ENCODE data around the gene SMIM15. TPM values are rescaled to one million over a fixed set of nuclear protein-coding genes. Genes with fewer than 3 reads are reported as not detected.

The SMIM15 gene
- total RNA-seq (2021) (50.6 and 58.2 TPM in 2 replicates), Bru-seq, nascent RNA (percentile 95 among the genes with signal in this experiment), BruChase-seq, experiment 1, labeled RNA remaining after a 2-hour chase (percentile 98 among the genes with signal in this experiment), BruChase-seq, experiment 2, labeled RNA remaining after a 6-hour chase (percentile 98 among the genes with signal in this experiment)
- long read RNA-seq, transcript SMIM15-201 (3 exons, 2,889 nt), result major isoform, 104 of 119 reads
- long read RNA-seq, partial matches to known transcripts, result 0 of 119 reads
- long read RNA-seq, other reads (novel, unspliced or antisense), result 12 of 119 reads

DNA sequence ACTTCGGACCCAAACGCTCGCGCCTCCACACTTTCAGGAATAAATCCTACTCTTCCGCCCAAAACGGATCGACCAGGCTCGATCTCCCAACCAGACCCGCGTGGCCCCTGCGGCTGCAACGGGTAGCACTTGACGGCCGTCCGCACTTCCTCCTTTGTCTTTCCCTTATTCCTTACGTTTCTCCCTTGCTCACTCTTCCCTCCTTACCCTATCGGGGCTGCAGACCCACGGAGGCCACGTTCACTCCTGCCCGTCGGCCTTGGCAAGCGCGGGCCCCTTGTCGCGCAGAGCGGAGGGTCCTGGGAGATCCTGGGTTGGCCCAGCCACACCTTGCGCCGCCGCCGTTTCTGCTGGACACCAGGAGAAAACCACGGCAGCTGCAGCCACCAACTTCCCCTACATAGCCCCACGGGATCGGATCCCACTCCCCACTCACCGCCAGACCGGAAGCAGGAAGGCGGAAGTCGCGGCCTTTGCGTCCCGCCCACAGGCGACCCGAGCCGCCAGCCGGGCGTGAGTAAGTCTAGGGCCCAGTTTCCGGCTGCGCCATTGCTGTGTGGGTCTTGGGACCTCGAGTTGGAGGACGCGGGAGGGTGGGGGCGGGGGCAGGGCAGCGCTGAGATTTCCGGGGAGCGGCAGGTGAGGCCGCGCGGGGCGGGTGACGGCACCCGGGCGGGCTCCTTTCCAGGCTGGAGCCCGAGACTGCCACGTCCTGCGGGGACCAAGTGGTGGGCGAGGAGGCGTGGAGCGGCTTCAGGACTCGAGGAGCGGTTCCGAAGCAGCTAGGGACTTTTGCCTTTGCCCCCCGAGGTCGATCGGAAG is at the start of gene SMIM15:
SMIM15 (minus strand) TSS at position 459 of the 822 bp plus-strand sequence. CDS start 2,297 bp downstream, outside the sequence.
- peak within 1 kb of the TSS; percentile 99 for H2AFZ ChIP-seq
- ChIA-PET CTCF (no interaction called here), POLR2A (ENCODE audit: unreplicated experiment) (interaction anchor here (0.5 kb wide), 1 partner anchor 170 kb away, joined by 3 read pairs; the partner anchor contains the start of gene ZSWIM6)
- H3K27me3 ChIP-seq (ENCODE audit: insufficient read depth, low read depth), result no peaks in the 10 kb centered on the region
- H3K9me2 ChIP-seq (ENCODE audit: insufficient read depth), result no peaks in the 10 kb centered on the region
- peak within 1 kb of the TSS; percentile 95 for H3K4me3 ChIP-seq
- BruUV-seq (replicated peaks), result TSS peak; percentile 60
- H4K20me1 ChIP-seq (ENCODE audit: insufficient read depth), result no peaks in the 10 kb centered on the region
- peak within 1 kb of the TSS; percentile 76 for H3K27ac ChIP-seq
- intact Hi-C loops (cut with micrococcal nuclease; ENCODE audit: unreplicated experiment), result loop anchor here (1.0 to 10.0 kb wide), 6 partner anchors 93 to 653 kb away; no protein-coding TSS in a partner anchor
- peak within 1 kb of the TSS; percentile 90 for H3K4me2 ChIP-seq
- H3K9me3 ChIP-seq (ENCODE audit: insufficient read depth, low read depth), result no peaks in the 10 kb centered on the region
- no peak for TF ChIP-seq EZH2 (IDR thresholded peaks at IDR 0.05; ENCODE audit: low read depth)
- TF ChIP-seq, protein P1, sequence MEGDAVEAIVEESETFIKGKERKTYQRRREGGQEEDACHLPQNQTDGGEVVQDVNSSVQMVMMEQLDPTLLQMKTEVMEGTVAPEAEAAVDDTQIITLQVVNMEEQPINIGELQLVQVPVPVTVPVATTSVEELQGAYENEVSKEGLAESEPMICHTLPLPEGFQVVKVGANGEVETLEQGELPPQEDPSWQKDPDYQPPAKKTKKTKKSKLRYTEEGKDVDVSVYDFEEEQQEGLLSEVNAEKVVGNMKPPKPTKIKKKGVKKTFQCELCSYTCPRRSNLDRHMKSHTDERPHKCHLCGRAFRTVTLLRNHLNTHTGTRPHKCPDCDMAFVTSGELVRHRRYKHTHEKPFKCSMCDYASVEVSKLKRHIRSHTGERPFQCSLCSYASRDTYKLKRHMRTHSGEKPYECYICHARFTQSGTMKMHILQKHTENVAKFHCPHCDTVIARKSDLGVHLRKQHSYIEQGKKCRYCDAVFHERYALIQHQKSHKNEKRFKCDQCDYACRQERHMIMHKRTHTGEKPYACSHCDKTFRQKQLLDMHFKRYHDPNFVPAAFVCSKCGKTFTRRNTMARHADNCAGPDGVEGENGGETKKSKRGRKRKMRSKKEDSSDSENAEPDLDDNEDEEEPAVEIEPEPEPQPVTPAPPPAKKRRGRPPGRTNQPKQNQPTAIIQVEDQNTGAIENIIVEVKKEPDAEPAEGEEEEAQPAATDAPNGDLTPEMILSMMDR (conservative IDR thresholded peaks at IDR 0.05), result no peak
- peaks cover 56% of the 10 kb centered on the region for H3K79me2 ChIP-seq (ENCODE audit: low read depth)
- peaks cover 30% of the 10 kb centered on the region for H3K4me1 ChIP-seq (replicated peaks; ENCODE audit: insufficient read depth)
- DNase-seq, result peak; percentile 81 to 85
- peaks cover 26% of the 10 kb centered on the region for H3K36me3 ChIP-seq (ENCODE audit: low read depth)
- no peaks in the 10 kb centered on the region for H3F3A ChIP-seq (ENCODE audit: insufficient read depth, low read depth)

GRCh38 chr5:61207884-61208283 is 45.6 kb upstream of the SMIM15 start:
- H3K36me3 ChIP-seq (ENCODE audit: low read depth), result no peaks in the 10 kb centered on the region
- no peaks in the 10 kb centered on the region for H3K27me3 ChIP-seq (ENCODE audit: insufficient read depth, low read depth)
- intact Hi-C loops (cut with micrococcal nuclease; ENCODE audit: unreplicated experiment), result no loop called here
- DNase-seq, result no peak
- H3K27ac ChIP-seq, result no peak overlapping the region
- no peak overlapping the region for H3K4me3 ChIP-seq
- no TSS peak for BruUV-seq (replicated peaks)
- no peaks in the 10 kb centered on the region for H4K20me1 ChIP-seq (ENCODE audit: insufficient read depth)
- no peaks in the 10 kb centered on the region for H3F3A ChIP-seq (ENCODE audit: insufficient read depth, low read depth)
- H2AFZ ChIP-seq, result no peak overlapping the region
- POLR2A ChIA-PET (ENCODE audit: unreplicated experiment), result no interaction called here
- no peak overlapping the region for H3K4me2 ChIP-seq
- H3K79me2 ChIP-seq (ENCODE audit: low read depth), result no peaks in the 10 kb centered on the region
- CTCF ChIA-PET, result no interaction called here
- no peaks in the 10 kb centered on the region for H3K9me3 ChIP-seq (ENCODE audit: insufficient read depth, low read depth)
- H3K4me1 ChIP-seq (replicated peaks; ENCODE audit: insufficient read depth), result no peaks in the 10 kb centered on the region
- TF ChIP-seq, protein P1 (conservative IDR thresholded peaks at IDR 0.05), result no peak
- TF ChIP-seq EZH2 (IDR thresholded peaks at IDR 0.05; ENCODE audit: low read depth), result no peak
- H3K9me2 ChIP-seq (ENCODE audit: insufficient read depth), result no peaks in the 10 kb centered on the region

DNA sequence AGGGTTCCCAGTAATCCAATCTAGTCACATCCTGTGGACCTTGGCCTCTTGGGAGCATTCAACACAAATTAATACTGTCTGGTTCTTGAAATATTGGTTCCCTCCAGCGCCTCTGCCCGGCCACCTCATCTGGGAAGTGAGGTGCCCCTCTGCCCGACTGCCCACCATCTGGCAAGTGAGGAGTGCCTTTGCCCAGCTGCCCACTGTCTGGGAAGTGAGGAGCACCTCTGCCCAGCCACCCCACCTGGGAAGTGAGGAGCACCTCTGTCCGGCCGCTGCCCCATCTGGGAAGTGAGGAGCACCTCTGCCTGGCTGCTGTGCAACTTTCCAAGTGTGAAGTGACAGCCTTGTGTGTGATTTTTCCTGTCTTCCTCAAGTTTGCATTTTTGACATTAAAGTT is 42.7 kb upstream of the SMIM15 start:
- intact Hi-C loops (cut with micrococcal nuclease; ENCODE audit: unreplicated experiment), result no loop called here
- Histone ChIP-seq H3K27me3 (ENCODE audit: insufficient read depth, low read depth) (no peaks in the 10 kb centered on the region), H2AFZ (no peak overlapping the region), H4K20me1 (ENCODE audit: insufficient read depth) (no peaks in the 10 kb centered on the region), H3K27ac (no peak overlapping the region), H3F3A (ENCODE audit: insufficient read depth, low read depth) (no peaks in the 10 kb centered on the region), H3K36me3 (ENCODE audit: low read depth) (no peaks in the 10 kb centered on the region), H3K4me2 (no peak overlapping the region), H3K4me3 (no peak overlapping the region), H3K79me2 (ENCODE audit: low read depth) (no peaks in the 10 kb centered on the region), H3K4me1 (replicated peaks; ENCODE audit: insufficient read depth) (no peaks in the 10 kb centered on the region), H3K9me3 (ENCODE audit: insufficient read depth, low read depth) (no peaks in the 10 kb centered on the region), H3K9me2 (ENCODE audit: insufficient read depth) (no peaks in the 10 kb centered on the region)
- DNase-seq, result no peak
- ChIA-PET POLR2A (ENCODE audit: unreplicated experiment) (no interaction called here), CTCF (no interaction called here)
- TF ChIP-seq EZH2 (IDR thresholded peaks at IDR 0.05; ENCODE audit: low read depth), result no peak
- TF ChIP-seq, protein P1 (conservative IDR thresholded peaks at IDR 0.05), result no peak
- no TSS peak for BruUV-seq (replicated peaks)
